Fibroblast of lung (primary cell): ENCODE results near the gene FEZF2. TPM values are rescaled to one million over a fixed set of nuclear protein-coding genes. Genes with fewer than 3 reads are reported as not detected.

Experiments
- DNase-seq, 2 donors: peaks; one replicate each; pipeline versions ENCODE4 v3.0.0 to v3.0.0-alpha.2; 2010; ENCODE audit warnings: low read depth in 2 of 2
- H2AFZ ChIP-seq: 2 replicates; pipeline ENCODE4 v1.5.1; 2012; ENCODE audit warnings: low read length, control low read depth, inconsistent platforms
- H3K27ac ChIP-seq: 2 replicates; pipeline ENCODE4 v1.5.1; 2011; ENCODE audit warnings: low read length, control low read depth; ENCODE audit not compliant: insufficient read depth
- H3K27me3 ChIP-seq: 2 replicates; pipeline ENCODE4 v1.5.1; 2011; ENCODE audit warnings: mild to moderate bottlenecking, low read length; ENCODE audit not compliant: control insufficient read depth, insufficient read depth
- H3K36me3 ChIP-seq: 2 replicates; pipeline ENCODE4 v1.5.1; 2011; ENCODE audit warnings: low read length; ENCODE audit not compliant: control insufficient read depth, insufficient read depth
- H3K4me1 ChIP-seq: 2 replicates; pipeline ENCODE4 v1.5.1; 2011; ENCODE audit warnings: low read length; ENCODE audit not compliant: control insufficient read depth, insufficient read depth; ENCODE audit errors: extremely low read depth
- H3K4me2 ChIP-seq: 2 replicates; pipeline ENCODE4 v1.5.1; 2011; ENCODE audit warnings: low read length, control low read depth; ENCODE audit not compliant: insufficient read depth; ENCODE audit errors: extremely low read depth
- H3K4me3 ChIP-seq, 4 experiments: fragments of 200-600 bp in 1 of 4; sonication (generic) in 1 of 4; replicated peaks in 1 of 4; 2 replicates each; pipeline ENCODE4 v1.5.1; 2011 to 2016; ENCODE audit warnings: low read length in 4 of 4, low read depth in 3 of 4, mild to moderate bottlenecking in 3 of 4, control low read depth in 2 of 4, inconsistent platforms in 1 of 4, mixed read lengths in 1 of 4; ENCODE audit not compliant: insufficient read depth in 1 of 4; ENCODE audit errors: control extremely low read depth in 1 of 4
- H3K79me2 ChIP-seq: 2 replicates; pipeline ENCODE4 v1.5.1; 2012; ENCODE audit warnings: mild to moderate bottlenecking, low read length, inconsistent platforms; ENCODE audit not compliant: control insufficient read depth, insufficient read depth
- H3K9ac ChIP-seq: 2 replicates; pipeline ENCODE4 v1.5.1; 2011; ENCODE audit warnings: mild to moderate bottlenecking, low read length, control low read depth; ENCODE audit not compliant: insufficient read depth
- H3K9me3 ChIP-seq: 2 replicates; pipeline ENCODE4 v1.5.1; 2012; ENCODE audit warnings: low read depth, low read length; ENCODE audit not compliant: control insufficient read depth, insufficient read depth
- H4K20me1 ChIP-seq: 2 replicates; pipeline ENCODE4 v1.5.1; 2011; ENCODE audit warnings: low read length; ENCODE audit not compliant: control insufficient read depth, insufficient read depth; ENCODE audit errors: extremely low read depth
- CTCF ChIP-seq, 2 donors: IDR thresholded peaks in 1 of 2; conservative IDR thresholded peaks in 1 of 2; 1 replicate in 1 of 2; 2 replicates in 1 of 2; pipeline ENCODE4 v1.5.1; 2011 to 2012; ENCODE audit warnings: low read length in 2 of 2, control low read depth in 1 of 2, inconsistent platforms in 1 of 2, low read depth in 1 of 2, mild to moderate bottlenecking in 1 of 2
- EZH2 ChIP-seq: IDR thresholded peaks from 2 replicates; pipeline ENCODE4 v1.5.1; 2012; ENCODE audit warnings: low read length, control low read depth, mild to moderate bottlenecking; ENCODE audit errors: missing control alignments
- polyA plus RNA-seq, 2 donors: library from polyadenylated mRNA; depleted of rRNA in 1 of 2; stranded (reverse) in 1 of 2; unstranded in 1 of 2; fragments of >200 nt; gene quantifications; 2 replicates each; pipeline ENCODE4 v1.2.1, GENCODE V29; 2011 to 2012; ENCODE audit warnings: missing spikeins in 1 of 2
- total RNA-seq: library from RNA; depleted of rRNA; stranded (reverse); fragments of >200 nt; gene quantifications from 2 replicates; pipeline ENCODE4 v1.2.1, GENCODE V29; 2014

FEZF2 gene
- total and polyA plus RNA-seq, 2 donors (not counting 1 experiment from before 2014, with no cell fraction given), result not detected

DNA sequence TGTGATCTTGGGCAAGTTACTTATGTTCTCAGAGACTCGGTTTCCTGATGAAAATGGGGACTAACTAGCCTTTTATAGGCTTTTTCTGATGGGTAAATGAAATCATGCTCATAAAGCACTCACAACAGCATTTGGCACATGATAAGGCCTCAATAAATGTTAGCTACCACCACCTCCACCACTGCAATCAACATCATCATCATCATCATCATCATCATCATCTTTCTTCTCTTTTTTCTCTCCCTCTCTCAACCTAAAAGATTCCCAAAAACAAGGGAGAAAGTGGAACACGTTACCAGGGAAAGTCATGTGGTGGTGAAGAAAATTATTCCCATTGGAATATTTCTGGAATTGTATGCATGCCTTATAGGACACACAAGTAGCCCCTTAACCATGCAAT lies 33.6 kb upstream of the FEZF2 start:
- Histone ChIP-seq H3K79me2 (no peaks in the 10 kb centered on the region), H3K27ac (no peak overlapping the region), H3K27me3 (no peaks in the 10 kb centered on the region), H3K4me2 (no peak overlapping the region), H3K9me3 (no peaks in the 10 kb centered on the region), H3K9ac (no peak overlapping the region), H3K4me3 (no peak overlapping the region), H2AFZ (no peak overlapping the region), H4K20me1 (no peaks in the 10 kb centered on the region), H3K36me3 (no peaks in the 10 kb centered on the region), H3K4me1 (no peaks in the 10 kb centered on the region)
- TF ChIP-seq CTCF (conservative IDR thresholded peaks at IDR 0.05 in 1 of 2, IDR thresholded peaks at IDR 0.05 in 1 of 2; ENCODE audit: low read depth in 1 of 2, low read length in 2 of 2), result no peak
- no peak for TF ChIP-seq EZH2
- no peak for DNase-seq

DNA sequence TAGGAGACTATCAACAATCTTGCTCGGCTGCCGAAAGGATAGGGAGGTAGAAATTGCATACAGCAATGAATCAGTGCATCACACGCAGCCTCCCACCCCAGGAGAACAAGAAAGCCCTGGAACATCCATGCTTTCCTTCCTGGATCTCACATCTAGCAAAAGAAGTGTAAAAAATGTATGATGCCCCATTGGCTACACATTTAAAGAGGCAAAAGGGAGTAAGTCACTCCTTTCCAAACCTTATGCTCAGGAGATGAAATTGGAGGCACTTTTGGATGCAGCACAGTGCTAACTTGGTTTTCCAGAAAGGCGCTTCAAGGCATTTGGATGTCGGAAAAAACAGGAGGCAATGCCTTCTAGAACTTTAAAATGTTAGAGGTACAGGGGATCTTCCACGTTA lies 32.2 kb upstream of the FEZF2 start:
- TF ChIP-seq CTCF (conservative IDR thresholded peaks at IDR 0.05 in 1 of 2, IDR thresholded peaks at IDR 0.05 in 1 of 2; ENCODE audit: low read depth in 1 of 2, low read length in 2 of 2), result no peak
- TF ChIP-seq EZH2, result no peak
- H2AFZ ChIP-seq, result no peak overlapping the region
- H3K79me2 ChIP-seq, result no peaks in the 10 kb centered on the region

GRCh38 chr3:62405135-62405534 lies 31.8 kb upstream of the FEZF2 start:
- DNase-seq, result no peak
- no peak overlapping the region for H3K27ac ChIP-seq
- no peaks in the 10 kb centered on the region for H3K36me3 ChIP-seq
- H3K4me3 ChIP-seq, result no peak overlapping the region
- H3K9ac ChIP-seq, result no peak overlapping the region
- H3K79me2 ChIP-seq, result no peaks in the 10 kb centered on the region
- no peak overlapping the region for H3K4me2 ChIP-seq
- no peak overlapping the region for H2AFZ ChIP-seq
- H3K4me1 ChIP-seq, result no peaks in the 10 kb centered on the region
- no peaks in the 10 kb centered on the region for H3K27me3 ChIP-seq
- TF ChIP-seq EZH2 (no peak), CTCF (conservative IDR thresholded peaks at IDR 0.05 in 1 of 2, IDR thresholded peaks at IDR 0.05 in 1 of 2; ENCODE audit: low read depth in 1 of 2, low read length in 2 of 2) (no peak)
- H4K20me1 ChIP-seq, result no peaks in the 10 kb centered on the region
- H3K9me3 ChIP-seq, result no peaks in the 10 kb centered on the region

More for the DNA sequence above, 32.2 kb upstream of the FEZF2 start:
- no peak for DNase-seq
- H3K36me3 ChIP-seq, result no peaks in the 10 kb centered on the region
- H3K9ac ChIP-seq, result no peak overlapping the region
- H3K4me3 ChIP-seq, result no peak overlapping the region
- H3K27me3 ChIP-seq, result no peaks in the 10 kb centered on the region
- no peaks in the 10 kb centered on the region for H4K20me1 ChIP-seq
- no peak overlapping the region for H3K27ac ChIP-seq
- H3K4me2 ChIP-seq, result no peak overlapping the region
- H3K9me3 ChIP-seq, result no peaks in the 10 kb centered on the region
- H3K4me1 ChIP-seq, result no peaks in the 10 kb centered on the region
